HCT116 (cell line): ENCODE data around the gene SERPINH1. TPM values are rescaled to one million over a fixed set of nuclear protein-coding genes. Genes with fewer than 3 reads are reported as not detected.

Experiments used
- ATAC-seq: fragments of 200-7000 bp; cut with Tn5 transposase; 2 replicates; pipeline ENCODE4 v1.9.1; 2020; ENCODE audit warnings: mild to moderate bottlenecking, moderate library complexity
- BruUV-seq: library from RNA; stranded (reverse); fragments of 400-500 nt; replicated peaks from 2 replicates; lab custom pipeline; 2021; lab: Mats Ljungman, UMichigan
- CTCF ChIA-PET: fragments of 300-600 bp; sonication (Branson Sonifier 250); formaldehyde crosslinking; loops from one replicate; lab custom pipeline; 2021; ENCODE audit warnings: antibody characterized with exemption; lab: Charles Lee
- POLR2A ChIA-PET: fragments of 300-600, 350-600 bp; sonication (Branson Sonifier 250); formaldehyde crosslinking; loops from one replicate; lab custom pipeline; 2021; ENCODE audit warnings: antibody characterized with exemption; lab: Charles Lee
- RAD21 ChIA-PET, 2 experiments: fragments of 300-600 bp; sonication (Branson Sonifier 250); formaldehyde crosslinking; loops; one replicate each; lab custom pipeline; 2023; ENCODE audit warnings: low total read pairs in 2 of 2; ENCODE audit not compliant: uncharacterized antibody in 2 of 2, unreplicated experiment in 2 of 2, low non-redundant PET in 1 of 2; lab: Charles Lee
- DNase-seq: peaks from one replicate; pipeline ENCODE4 v3.0.0-alpha.2; 2010; ENCODE audit warnings: low read depth, low spot score
- H2AFZ ChIP-seq: fragments of 200-600 bp; shearing (Covaris generic), sonication (generic); 2 replicates; pipeline ENCODE4 v1.6.1; 2017; ENCODE audit warnings: low read depth, mixed run types, mixed read lengths, antibody characterized with exemption, low read length; ENCODE audit not compliant: poor library complexity, severe bottlenecking
- H3K27ac ChIP-seq: 2 replicates; pipeline ENCODE4 v1.5.1; 2012; ENCODE audit warnings: low read depth, low read length
- H3K27me3 ChIP-seq: fragments of 200-600 bp; sonication (generic); 2 replicates; pipeline ENCODE4 v1.6.1; 2016; ENCODE audit warnings: mixed run types, low read length, mixed read lengths; ENCODE audit not compliant: insufficient read depth
- H3K36me3 ChIP-seq, 2 experiments: fragments of 200-500 bp in 1 of 2; fragments of 200-600 bp in 1 of 2; sonication (Bioruptor generic) in 1 of 2; sonication (generic) in 1 of 2; 2 replicates each; pipeline versions ENCODE4 v1.5.1 to v1.6.1; 2014 to 2016; ENCODE audit warnings: low read length in 2 of 2, inconsistent platforms in 1 of 2, mixed read lengths in 1 of 2, mixed run types in 1 of 2; ENCODE audit not compliant: insufficient read depth in 2 of 2, control insufficient read depth in 1 of 2
- H3K4me1 ChIP-seq, 2 experiments: fragments of 200-600 bp in 1 of 2; sonication (generic) in 1 of 2; 2 replicates each; pipeline versions ENCODE4 v1.5.1 to v1.6.1; 2012 to 2017; ENCODE audit warnings: low read length in 2 of 2, inconsistent platforms in 1 of 2, mild to moderate bottlenecking in 1 of 2, mixed read lengths in 1 of 2, mixed run types in 1 of 2, moderate library complexity in 1 of 2; ENCODE audit not compliant: insufficient read depth in 2 of 2, control insufficient read depth in 1 of 2
- H3K4me2 ChIP-seq: fragments of 200-600 bp; sonication (generic); 2 replicates; pipeline ENCODE4 v1.6.1; 2017; ENCODE audit warnings: mixed run types, low read length, mixed read lengths
- H3K4me3 ChIP-seq, 2 experiments: fragments of 200-600 bp in 1 of 2; sonication (generic) in 1 of 2; replicated peaks in 1 of 2; 2 replicates each; pipeline ENCODE4 v1.5.1; 2011 to 2016; ENCODE audit warnings: low read length in 2 of 2, control low read depth in 1 of 2, low read depth in 1 of 2, mild to moderate bottlenecking in 1 of 2, mixed read lengths in 1 of 2, mixed run types in 1 of 2
- H3K79me2 ChIP-seq: fragments of 200-600 bp; sonication (generic); 2 replicates; pipeline ENCODE4 v1.6.1; 2017; ENCODE audit warnings: mild to moderate bottlenecking, mixed run types, low read length, moderate library complexity, mixed read lengths; ENCODE audit not compliant: insufficient read depth
- H3K9ac ChIP-seq: fragments of 200-600 bp; sonication (generic); 2 replicates; pipeline ENCODE4 v1.6.1; 2016; ENCODE audit warnings: low read length, mixed read lengths
- H3K9me2 ChIP-seq: fragments of 200-600 bp; sonication (generic), shearing (Covaris generic); 2 replicates; pipeline ENCODE4 v1.6.1; 2017; ENCODE audit warnings: mixed run types, mild to moderate bottlenecking, moderate library complexity; ENCODE audit not compliant: insufficient read depth
- H3K9me3 ChIP-seq, 2 experiments: fragments of 200-500 bp in 1 of 2; fragments of 200-600 bp in 1 of 2; sonication (Bioruptor generic) in 1 of 2; sonication (generic) in 1 of 2; 2 replicates each; pipeline ENCODE4 v1.6.1; 2014 to 2017; ENCODE audit warnings: low read length in 2 of 2, mixed read lengths in 2 of 2, inconsistent platforms in 1 of 2, low read depth in 1 of 2, mild to moderate bottlenecking in 1 of 2, mixed run types in 1 of 2, moderate library complexity in 1 of 2; ENCODE audit not compliant: control insufficient read depth in 1 of 2, insufficient read depth in 1 of 2
- H4K20me1 ChIP-seq: fragments of 200-600 bp; sonication (generic), shearing (Covaris generic); 2 replicates; pipeline ENCODE4 v1.6.1; 2017; ENCODE audit warnings: mixed run types, mild to moderate bottlenecking, moderate library complexity; ENCODE audit not compliant: insufficient read depth
- CBX3 ChIP-seq: IDR thresholded peaks from 2 replicates; pipeline ENCODE4 v1.6.1; 2012; ENCODE audit warnings: low read depth
- FOSL1 ChIP-seq: IDR thresholded peaks from 2 replicates; pipeline ENCODE4 v1.6.1; 2012; ENCODE audit warnings: low read depth
- POLR2A ChIP-seq: IDR thresholded peaks from 2 replicates; pipeline ENCODE4 v1.7.0; 2011; ENCODE audit warnings: borderline replicate concordance; ENCODE audit not compliant: insufficient read depth, insufficient read length; ENCODE audit errors: extremely low read depth
- REST ChIP-seq: IDR thresholded peaks from 2 replicates; pipeline ENCODE4 v1.6.1; 2012; ENCODE audit warnings: low read depth
- ZFX ChIP-seq: fragments of 450-650 bp; IDR thresholded peaks from 2 replicates; pipeline ENCODE4 v1.6.1; 2017
- ZNF274 ChIP-seq: fragments of 200-500 bp; sonication (Bioruptor generic); IDR thresholded peaks from 2 replicates; pipeline ENCODE4 v1.6.1; 2014; ENCODE audit warnings: mild to moderate bottlenecking, low read depth, low read length, inconsistent platforms
- intact Hi-C: fragments of 100-400 bp; cut with micrococcal nuclease; formaldehyde crosslinking; loops from 2 replicates; pipeline ENCODE4 v1.10.0; 2022
- total RNA-seq: library from RNA; stranded (reverse); gene quantifications from one replicate; pipeline ENCODE4 v1.2.1, GENCODE V29; 2021; ENCODE audit not compliant: unreplicated experiment

The SERPINH1 gene
- total RNA-seq, 1 experiment from 2014 or later: 84.9 TPM

DNA sequence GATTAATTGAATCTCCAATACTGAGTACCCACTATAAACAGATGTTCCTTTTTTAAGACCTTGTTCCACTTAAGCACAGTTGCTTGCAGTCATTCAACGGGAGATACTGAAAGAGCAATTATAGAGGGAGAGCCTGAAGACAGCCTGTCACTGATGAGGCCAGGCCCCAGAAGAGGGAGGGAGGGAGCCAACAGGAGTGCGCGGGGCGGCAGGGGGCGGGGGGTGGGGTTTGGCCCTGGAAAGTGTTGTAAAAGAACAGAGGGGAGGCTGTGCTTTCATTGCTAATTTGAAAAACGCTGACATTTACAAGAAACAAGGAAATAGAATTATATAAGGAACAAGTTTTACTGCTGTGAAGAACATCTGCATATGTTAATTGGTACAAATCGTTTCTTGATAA, 53.7 kb downstream of the SERPINH1 start (continued):
- TF ChIP-seq REST (no peak), POLR2A (no peak), FOSL1 (no peak)

GRCh38 chr11:75616281-75616680, 54.2 kb downstream of the SERPINH1 start:
- H3K9ac ChIP-seq: no peak overlapping the region
- RAD21 ChIA-PET: no interaction called here
- H4K20me1 ChIP-seq: no peaks in the 10 kb centered on the region
- no peaks in the 10 kb centered on the region for H3K9me3 ChIP-seq
- H3K4me2 ChIP-seq: no peak overlapping the region
- H3K4me3 ChIP-seq: no peak overlapping the region
- no TSS peak for BruUV-seq
- H3K4me1 ChIP-seq: no peaks in the 10 kb centered on the region
- intact Hi-C loops: no loop called here
- H3K27me3 ChIP-seq: no peaks in the 10 kb centered on the region
- H3K27ac ChIP-seq: no peak overlapping the region
- DNase-seq (no peak), ATAC-seq (no peak)
- POLR2A ChIA-PET: interaction anchor here (0.8 kb wide), 1 partner anchor 10 kb away, joined by 3 read pairs; no protein-coding TSS in a partner anchor
- no peaks in the 10 kb centered on the region for H3K9me2 ChIP-seq
- TF ChIP-seq CBX3 (no peak), ZNF274 (no peak), FOSL1 (no peak), ZFX (no peak), REST (no peak)
- H3K79me2 ChIP-seq: no peaks in the 10 kb centered on the region
- H3K36me3 ChIP-seq: no peaks in the 10 kb centered on the region
- CTCF ChIA-PET: no interaction called here
- no peak overlapping the region for H2AFZ ChIP-seq

Other genes starting within 250 kb of the SERPINH1 start
- 24.2 TPM for gene ARRB1, start 210.6 kb upstream of the SERPINH1 start, total RNA-seq
- 4,109 TPM for gene RPS3, start 162.7 kb upstream of the SERPINH1 start, total RNA-seq
- gene KLHL35, start 129.1 kb upstream of the SERPINH1 start, total RNA-seq: 1.7 TPM
- 27.5 TPM for gene GDPD5, start 36.3 kb upstream of the SERPINH1 start, total RNA-seq
- not detected for gene MAP6, start 106.8 kb downstream of the SERPINH1 start, total RNA-seq
- gene MOGAT2, start 155.6 kb downstream of the SERPINH1 start, total RNA-seq: 0.12 TPM
- gene DGAT2, start 206.5 kb downstream of the SERPINH1 start, total RNA-seq: 2.4 TPM